Activated T-helper 9 cell treated with anti-CD3 and anti-CD28 coated beads, Interleukin-2, amount 50 U/mL, for 16 hours (primary cell): ENCODE measurements around the gene SLC41A1.
A peak's percentile ranks its signal among the peaks of the same experiment; 100 is the strongest.

Experiments used
- DNase-seq: peaks from one replicate; pipeline ENCODE4 v3.0.0-alpha.2; 2020; ENCODE audit warnings: low read depth

The SLC41A1 gene

GRCh38 chr1:205787287-205787916 is 25.6 kb downstream of the SLC41A1 start:
- no peak for DNase-seq

- DNase-seq, result no peak
Observed at GRCh38 chr1:205786601-205787000, 26.4 kb downstream of the SLC41A1 start.

- no peak for DNase-seq
Observed at GRCh38 chr1:205785446-205785845, 27.6 kb downstream of the SLC41A1 start.

GRCh38 chr1:205783904-205784303 is 29.1 kb downstream of the SLC41A1 start:
- no peak for DNase-seq

- DNase-seq, result no peak
Observed at GRCh38 chr1:205783433-205783795, 29.6 kb downstream of the SLC41A1 start.

- no peak for DNase-seq
Observed at GRCh38 chr1:205782627-205783432, 30.2 kb downstream of the SLC41A1 start.

- no peak for DNase-seq
Observed at GRCh38 chr1:205780335-205780734, 32.7 kb downstream of the SLC41A1 start.

- no peak for DNase-seq
Observed at GRCh38 chr1:205777994-205778393, 35.0 kb downstream of the SLC41A1 start.

- no peak for DNase-seq
Observed at GRCh38 chr1:205775717-205776056, 37.3 kb downstream of the SLC41A1 start.

GRCh38 chr1:205775015-205775716 is 37.8 kb downstream of the SLC41A1 start, which contains the start of gene RAB29:
Gene RAB29, minus strand, starts transcription at chr1:205775482. Its CDS starts 526 bp downstream, at chr1:205774956.
- DNase-seq, result peak; percentile 72

- DNase-seq, result peak; percentile 32
Observed at GRCh38 chr1:205774198-205775014, 38.6 kb downstream of the SLC41A1 start.

GRCh38 chr1:205772607-205773032 is 40.4 kb downstream of the SLC41A1 start:
- no peak for DNase-seq

- DNase-seq, result no peak
Observed at GRCh38 chr1:205770618-205771017, 42.4 kb downstream of the SLC41A1 start.

GRCh38 chr1:205769641-205770365 is 43.2 kb downstream of the SLC41A1 start:
- no peak for DNase-seq

GRCh38 chr1:205767248-205767647 is 45.8 kb downstream of the SLC41A1 start:
- no peak for DNase-seq

GRCh38 chr1:205766570-205766969 is 46.4 kb downstream of the SLC41A1 start:
- DNase-seq, result no peak

GRCh38 chr1:205766038-205766437 is 47.0 kb downstream of the SLC41A1 start:
- DNase-seq, result no peak

GRCh38 chr1:205764578-205764977 is 48.4 kb downstream of the SLC41A1 start:
- no peak for DNase-seq

GRCh38 chr1:205763980-205764379 is 49.0 kb downstream of the SLC41A1 start:
- no peak for DNase-seq

- DNase-seq, result no peak
Observed at GRCh38 chr1:205760606-205761005, 52.4 kb downstream of the SLC41A1 start.

GRCh38 chr1:205756552-205756951 is 56.4 kb downstream of the SLC41A1 start:
- DNase-seq, result no peak
